Fibroblast of pulmonary artery (primary cell): Measurements from ENCODE around the gene BOD1.

ENCODE experiments used
- DNase-seq: peaks from one replicate; pipeline ENCODE4 v3.0.0-alpha.2; 2010; ENCODE audit warnings: low read depth
- H3K4me3 ChIP-seq: replicated peaks from 2 replicates; pipeline ENCODE4 v1.5.1; 2011; ENCODE audit warnings: low read depth, mild to moderate bottlenecking, control low read depth, low read length, moderate library complexity
- TF ChIP-seq, protein P1 (sequence below): IDR thresholded peaks from 2 replicates; pipeline ENCODE4 v1.5.1; 2011; ENCODE audit warnings: mild to moderate bottlenecking, control low read depth, low read length, inconsistent platforms; ENCODE audit errors: missing control alignments

BOD1 gene

DNA sequence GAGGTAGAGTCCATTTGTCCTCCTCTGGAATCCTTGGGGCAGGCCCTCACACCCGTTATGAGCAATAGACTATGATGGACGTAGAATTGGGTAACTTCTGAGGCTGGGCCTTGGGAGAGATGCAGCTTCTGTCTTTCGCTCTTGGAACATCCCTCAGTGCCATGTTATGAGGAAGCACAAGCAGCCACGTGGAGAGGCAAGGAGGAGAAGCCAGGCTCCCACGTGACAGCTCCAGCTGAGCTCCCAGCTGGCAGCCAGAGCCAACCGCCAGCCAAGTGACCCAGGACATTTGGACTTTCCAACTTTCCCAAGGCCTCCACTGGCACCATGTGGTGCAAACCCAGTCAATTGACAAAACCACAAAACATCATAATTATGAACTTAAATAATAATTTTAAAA is 43.0 kb upstream of the BOD1 start:
- no peak for DNase-seq
- TF ChIP-seq, protein P1, sequence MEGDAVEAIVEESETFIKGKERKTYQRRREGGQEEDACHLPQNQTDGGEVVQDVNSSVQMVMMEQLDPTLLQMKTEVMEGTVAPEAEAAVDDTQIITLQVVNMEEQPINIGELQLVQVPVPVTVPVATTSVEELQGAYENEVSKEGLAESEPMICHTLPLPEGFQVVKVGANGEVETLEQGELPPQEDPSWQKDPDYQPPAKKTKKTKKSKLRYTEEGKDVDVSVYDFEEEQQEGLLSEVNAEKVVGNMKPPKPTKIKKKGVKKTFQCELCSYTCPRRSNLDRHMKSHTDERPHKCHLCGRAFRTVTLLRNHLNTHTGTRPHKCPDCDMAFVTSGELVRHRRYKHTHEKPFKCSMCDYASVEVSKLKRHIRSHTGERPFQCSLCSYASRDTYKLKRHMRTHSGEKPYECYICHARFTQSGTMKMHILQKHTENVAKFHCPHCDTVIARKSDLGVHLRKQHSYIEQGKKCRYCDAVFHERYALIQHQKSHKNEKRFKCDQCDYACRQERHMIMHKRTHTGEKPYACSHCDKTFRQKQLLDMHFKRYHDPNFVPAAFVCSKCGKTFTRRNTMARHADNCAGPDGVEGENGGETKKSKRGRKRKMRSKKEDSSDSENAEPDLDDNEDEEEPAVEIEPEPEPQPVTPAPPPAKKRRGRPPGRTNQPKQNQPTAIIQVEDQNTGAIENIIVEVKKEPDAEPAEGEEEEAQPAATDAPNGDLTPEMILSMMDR: no peak
- H3K4me3 ChIP-seq: no peak overlapping the region

DNA sequence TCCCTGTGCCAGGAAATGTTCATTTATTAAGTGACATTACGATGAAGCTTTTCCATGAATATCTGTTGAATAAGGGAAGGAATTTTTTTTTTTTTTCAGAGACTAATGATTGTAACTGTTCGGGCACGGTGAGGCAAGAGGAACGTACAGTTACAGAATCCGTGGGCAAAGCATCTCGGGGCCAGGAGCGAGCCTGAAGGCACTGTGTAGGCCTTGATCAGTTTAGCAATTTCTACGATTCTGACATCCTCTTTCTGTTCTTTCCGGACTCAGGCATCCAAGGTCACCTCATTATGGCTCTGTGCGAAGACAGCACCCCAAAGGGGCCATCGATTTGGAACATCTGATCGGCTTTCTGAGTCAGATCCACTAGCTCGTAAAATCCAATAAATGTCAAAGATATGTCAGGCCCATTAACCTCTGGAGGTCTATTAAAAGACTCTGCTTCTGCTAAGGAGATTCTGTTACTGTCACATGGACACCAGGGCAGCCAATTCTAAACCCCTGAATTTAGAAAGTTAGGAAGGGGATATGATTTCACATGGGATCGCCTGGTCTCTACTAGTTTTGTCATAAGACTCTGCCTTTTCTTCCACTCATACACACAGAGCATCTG is 41.4 kb upstream of the BOD1 start:
- DNase-seq: no peak
- no peak overlapping the region for H3K4me3 ChIP-seq
- TF ChIP-seq, protein P1: no peak

DNA sequence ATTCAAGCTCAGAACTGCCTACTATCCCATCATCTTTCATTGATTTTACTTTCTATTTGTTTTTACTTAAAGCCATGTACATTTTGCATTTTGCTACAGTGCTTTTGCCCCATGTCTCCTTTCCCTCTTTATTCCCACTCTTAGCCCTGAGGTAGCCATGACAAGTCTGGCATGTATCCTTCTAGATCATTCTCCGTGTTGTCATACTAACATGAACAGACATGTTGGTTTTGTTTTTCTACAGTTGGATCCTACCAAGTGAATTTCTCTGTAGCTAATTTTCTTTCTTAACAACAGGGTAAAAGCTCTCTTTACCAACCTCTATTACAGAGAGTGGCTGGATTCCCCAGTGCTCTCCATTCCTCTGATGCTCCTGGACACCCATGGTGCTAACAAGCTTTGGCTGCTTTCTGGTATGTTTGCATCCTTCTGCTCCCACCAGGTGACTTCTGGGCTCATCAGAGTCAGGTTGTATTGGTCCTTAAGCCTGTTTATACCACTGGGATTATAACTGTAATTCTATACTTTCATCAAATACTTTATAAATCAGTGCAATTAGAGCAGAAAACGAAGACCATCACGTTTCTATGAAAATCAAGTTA is 38.8 kb upstream of the BOD1 start:
- TF ChIP-seq, protein P1: no peak
- DNase-seq: no peak
- no peak overlapping the region for H3K4me3 ChIP-seq

DNA sequence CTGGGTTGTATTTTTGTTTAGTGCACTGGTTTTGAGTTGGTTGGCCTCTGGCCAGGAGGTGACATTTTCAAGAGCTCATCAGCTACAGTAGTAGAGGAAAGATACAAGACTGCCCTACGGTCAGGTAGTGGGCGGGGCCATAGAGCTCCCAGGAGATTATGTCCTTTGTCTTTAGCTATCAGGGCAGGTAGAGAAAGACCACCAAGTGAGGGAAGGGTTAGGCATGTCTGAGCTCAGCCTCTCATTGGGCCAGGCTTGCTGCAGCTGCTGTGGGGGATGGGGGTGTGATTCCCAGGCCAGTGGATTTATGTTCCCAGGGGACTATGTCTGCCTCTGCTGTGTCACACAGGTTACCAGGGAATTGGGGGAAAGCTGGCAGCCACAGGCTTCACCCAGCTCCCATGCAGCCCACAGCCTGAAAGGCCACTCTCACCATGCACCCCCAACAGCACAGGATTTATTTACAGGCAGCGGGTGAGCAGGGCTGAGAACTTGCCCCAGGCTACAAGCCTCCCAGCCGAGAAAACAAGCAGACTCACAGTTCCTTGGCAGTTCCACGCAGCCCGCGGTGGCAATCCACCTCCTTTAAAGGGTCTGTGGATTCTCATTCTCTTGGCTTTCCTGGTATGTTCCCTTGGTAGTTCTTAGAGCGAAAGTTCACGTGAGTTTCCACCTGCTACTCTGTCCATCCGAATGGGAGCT is 37.5 kb upstream of the BOD1 start:
- H3K4me3 ChIP-seq: no peak overlapping the region
- TF ChIP-seq, protein P1: no peak
- DNase-seq: no peak

DNA sequence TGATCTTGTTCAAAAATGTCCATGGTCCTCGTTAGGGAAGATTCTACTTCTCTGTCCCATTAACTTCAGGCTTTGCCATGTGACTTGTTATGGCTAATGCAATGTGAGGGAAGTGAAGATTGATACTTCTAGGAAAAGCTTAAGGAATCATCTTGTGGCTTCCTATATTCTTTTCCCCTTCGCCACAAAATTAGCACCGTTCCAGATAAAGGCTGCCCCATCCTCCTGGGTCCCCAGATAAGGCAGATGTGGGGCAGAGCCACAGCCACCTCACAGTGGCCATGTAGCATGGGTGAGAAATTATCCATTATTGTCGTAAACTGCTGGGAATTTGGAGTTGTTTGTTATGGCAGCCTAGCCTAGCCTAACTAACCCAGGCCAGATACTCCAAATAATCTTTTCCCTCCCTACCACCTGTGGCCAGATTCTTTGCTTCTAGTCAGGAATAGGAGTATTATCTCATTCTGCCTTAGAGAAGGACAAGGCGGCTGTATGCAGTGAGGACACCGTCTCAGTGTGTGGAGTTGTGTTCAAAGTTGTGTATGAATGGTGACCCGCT is 31.9 kb upstream of the BOD1 start:
- no peak overlapping the region for H3K4me3 ChIP-seq
- TF ChIP-seq, protein P1: no peak
- DNase-seq: no peak

DNA sequence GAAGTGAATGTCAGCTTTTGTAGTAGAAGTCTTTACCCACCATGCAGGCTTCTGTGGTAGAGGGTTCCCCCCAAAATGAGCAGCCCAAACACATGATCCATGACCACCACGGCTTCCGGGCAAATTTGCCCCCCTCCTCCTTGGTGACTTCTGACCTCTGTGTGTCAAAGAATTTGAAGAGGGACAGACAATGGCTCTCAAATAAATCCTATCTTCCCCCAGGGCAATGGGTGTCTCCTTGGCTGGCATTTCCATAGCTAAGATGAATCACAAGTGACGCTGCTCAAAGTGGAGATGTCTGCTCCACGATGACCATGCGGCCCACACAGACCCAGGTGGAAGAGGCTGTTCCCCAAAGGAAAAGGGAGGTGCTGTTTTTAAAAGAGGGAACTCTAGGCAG is 30.2 kb upstream of the BOD1 start:
- no peak overlapping the region for H3K4me3 ChIP-seq
- no peak for DNase-seq
- TF ChIP-seq, protein P1: no peak
